HG03558 (cell line): Measurements from ENCODE around the gene KRTAP10-2.
"Not testable (repeated sequence)": the region's sequence is repeated elsewhere in the genome, so short reads cannot be mapped to it uniquely, and the experiment has no call there.

ENCODE experiments used
- ATAC-seq: cut with Tn5 transposase; IDR thresholded peaks from one replicate; pipeline ENCODE4 v1.9.1; 2021; ENCODE audit warnings: moderate number of reproducible peaks; ENCODE audit not compliant: unreplicated experiment; ENCODE audit errors: extremely low read depth

The KRTAP10-2 gene

DNA sequence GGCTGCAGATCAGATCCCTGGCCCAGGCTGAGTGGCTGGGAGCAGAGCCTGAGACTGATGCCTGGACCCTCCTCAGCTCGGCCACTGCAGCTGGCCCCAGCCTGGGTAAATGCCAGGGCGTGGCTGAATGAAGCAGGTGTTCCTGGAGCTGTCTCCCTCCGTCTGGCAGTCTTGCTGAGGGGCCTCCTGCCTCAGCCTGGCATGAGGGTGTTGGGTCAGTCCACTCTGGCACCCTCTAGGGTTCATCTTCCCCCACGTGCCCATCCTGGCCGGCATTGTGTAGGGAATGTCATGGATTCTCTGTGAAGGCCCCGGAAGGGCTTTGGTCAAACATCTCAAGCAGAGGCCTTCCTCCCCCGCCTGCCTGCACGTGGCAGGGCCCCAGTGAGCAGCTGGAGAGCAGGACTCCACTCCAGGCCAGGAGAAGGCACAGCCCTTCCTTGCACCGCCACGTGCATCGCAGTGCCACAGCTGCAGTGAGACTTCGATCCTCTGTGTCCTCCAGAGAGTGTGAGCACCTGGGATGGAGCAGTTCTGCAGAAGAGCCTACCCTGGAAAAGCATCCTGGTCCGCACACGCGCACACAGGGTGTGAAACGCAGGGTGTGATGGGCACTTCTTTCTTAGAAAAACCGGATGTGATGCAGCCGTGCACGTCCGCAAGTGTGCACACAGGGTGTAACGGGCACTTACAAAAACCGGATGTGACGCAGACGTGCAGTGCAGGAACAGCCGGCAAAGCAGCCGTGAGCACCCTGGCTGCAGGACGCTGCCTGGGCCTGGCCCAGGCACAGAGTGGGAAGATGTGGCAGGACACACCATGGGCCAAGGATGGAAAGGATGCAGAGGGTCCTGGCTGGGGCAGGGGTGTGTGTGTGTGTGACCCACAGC is 17.6 kb upstream of the KRTAP10-2 start:
- no peak for ATAC-seq

DNA sequence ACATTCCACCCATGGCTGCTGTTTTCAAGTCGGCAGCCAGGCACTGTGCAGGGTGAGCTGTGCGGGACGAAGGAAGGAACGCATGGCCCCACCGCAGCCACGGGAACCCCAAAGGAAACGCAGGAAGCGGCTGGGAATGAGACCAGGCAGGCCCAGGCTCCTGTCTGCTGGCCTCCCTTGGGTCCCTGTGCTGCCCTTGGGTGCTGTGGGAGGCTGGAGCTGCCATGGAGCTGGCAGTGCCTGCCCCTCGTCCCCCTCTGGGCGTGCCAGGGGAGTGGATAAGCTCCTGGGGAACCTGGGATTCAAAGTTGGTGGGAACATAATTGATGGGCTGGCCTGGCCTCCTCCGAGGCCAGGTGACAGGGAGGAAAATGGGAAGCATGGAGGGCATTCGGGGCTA is 17.0 kb upstream of the KRTAP10-2 start:
- ATAC-seq, result no peak

DNA sequence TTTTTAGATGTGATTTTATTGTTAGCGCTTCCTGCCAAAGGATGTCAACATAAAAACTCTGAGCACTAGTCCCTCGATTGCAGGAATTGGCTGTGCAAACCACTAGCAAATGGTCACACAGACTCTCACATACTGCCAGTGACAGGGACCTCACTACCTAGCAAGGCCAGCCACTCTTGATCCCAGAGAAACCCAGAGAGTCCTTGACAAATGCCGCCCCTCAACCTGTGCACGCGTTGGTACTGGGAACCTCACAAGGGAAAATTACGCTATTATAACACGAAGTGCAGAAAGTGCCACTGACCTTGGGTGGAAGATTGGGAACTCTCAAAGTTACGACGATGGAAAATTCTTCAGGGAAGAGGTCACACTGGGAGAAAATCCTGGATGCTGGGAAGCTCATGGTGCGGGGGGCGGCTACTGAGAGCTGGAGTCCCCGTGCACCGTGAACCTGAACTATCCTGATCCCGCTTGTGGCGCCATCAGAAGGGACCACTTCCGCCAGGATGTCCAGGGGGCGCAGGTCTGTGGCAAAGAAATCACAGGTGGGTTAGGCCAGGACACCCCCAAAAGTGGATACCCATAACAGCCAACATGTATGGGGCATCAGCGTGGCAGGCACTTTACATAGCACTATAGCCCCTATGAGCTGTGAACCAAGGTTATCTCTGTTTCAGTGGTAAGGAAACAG is 16.3 kb upstream of the KRTAP10-2 start:
- ATAC-seq, result no peak

DNA sequence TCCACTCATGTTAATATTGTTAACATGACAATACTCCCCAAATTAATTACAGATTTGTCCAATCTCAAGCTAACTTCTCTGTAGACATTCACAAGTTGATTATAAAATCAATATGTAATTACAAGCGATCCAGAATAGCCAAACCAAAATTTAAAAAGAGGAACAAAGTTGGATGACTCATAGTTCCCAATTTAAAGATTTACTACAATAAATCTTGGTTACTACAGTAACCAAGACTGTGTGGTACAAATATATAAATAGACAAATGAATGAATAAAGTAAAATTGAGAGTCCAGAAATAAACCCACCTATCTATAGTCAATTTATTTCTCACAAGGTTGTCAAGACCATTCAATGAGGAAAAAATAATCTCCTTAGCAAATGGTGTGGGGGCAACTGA is 15.1 kb upstream of the KRTAP10-2 start:
- ATAC-seq, result no peak

DNA sequence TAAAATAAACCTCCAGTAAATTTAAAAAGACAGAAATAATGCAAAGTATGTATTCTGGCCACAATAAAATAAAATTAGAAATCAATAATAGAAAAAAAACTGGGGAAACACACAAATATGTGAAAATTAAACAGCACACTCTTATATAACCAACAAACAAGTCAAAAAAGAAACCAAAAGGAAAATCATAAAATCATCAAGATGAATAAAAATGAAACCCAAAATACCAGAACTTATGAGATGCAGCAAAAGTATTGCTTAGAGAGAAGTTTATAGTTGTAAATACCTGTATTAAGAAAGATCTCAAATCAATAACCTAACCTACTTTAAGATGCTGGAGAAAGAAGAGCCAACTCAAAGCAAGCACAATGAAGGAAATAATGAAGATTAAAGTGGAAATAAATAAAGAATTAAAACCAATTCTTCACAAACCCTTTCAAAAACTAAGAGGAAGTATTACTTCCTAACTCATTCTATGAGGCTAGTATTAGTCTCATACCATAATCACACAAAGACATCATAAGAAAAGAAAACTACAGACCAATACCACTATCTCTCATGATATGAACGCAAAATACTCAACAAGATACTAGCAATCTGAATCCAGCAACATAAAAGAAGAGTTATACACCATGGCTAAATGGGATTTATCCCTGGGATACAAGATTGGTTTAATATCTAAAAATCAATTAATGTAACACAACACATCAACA is 13.7 kb upstream of the KRTAP10-2 start:
- no peak for ATAC-seq

DNA sequence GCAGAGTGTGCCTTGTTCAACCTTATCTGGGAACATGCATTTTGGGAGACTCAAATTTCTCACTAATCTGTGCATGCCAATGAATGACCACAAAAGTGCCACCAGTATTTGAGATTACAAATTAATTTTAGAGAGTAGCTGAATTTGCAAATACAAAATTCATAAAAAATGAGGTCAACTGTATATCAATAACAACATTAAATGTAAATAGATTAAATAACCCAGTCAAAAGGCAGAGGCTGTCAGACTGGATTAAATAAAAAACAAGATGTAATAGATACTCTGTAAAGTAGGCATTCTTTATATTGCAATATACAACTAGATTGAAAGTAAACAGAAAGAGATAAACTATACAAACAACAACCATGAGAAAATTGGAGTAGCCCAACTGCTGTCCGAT is 12.8 kb upstream of the KRTAP10-2 start:
- ATAC-seq, result no peak

DNA sequence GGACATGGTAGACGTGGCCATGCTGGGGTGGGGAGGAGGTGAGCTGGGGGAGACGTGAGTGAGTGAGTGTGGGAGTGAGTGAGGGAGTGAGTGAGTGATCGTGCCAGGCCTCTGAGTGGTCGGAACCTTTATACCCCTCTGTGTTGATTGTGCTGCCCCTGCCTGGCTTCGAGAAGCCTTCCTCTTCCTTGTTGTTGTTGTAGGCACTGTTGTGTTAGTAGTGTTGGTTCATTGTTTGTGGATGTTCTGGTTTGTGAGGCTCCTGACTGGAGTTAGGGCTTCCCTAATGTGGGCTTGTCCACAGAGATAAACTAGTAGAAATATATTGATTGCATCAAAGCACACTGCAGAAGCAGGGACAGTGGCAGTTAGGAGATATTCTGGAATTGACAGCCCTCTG is 7.4 kb upstream of the KRTAP10-2 start, which contains the start of gene KRTAP10-3:
TSS of gene KRTAP10-3 (minus strand) at position 101 of the 400 bp plus-strand sequence. CDS start at position 21, 80 bp downstream.
- ATAC-seq, result no peak

DNA sequence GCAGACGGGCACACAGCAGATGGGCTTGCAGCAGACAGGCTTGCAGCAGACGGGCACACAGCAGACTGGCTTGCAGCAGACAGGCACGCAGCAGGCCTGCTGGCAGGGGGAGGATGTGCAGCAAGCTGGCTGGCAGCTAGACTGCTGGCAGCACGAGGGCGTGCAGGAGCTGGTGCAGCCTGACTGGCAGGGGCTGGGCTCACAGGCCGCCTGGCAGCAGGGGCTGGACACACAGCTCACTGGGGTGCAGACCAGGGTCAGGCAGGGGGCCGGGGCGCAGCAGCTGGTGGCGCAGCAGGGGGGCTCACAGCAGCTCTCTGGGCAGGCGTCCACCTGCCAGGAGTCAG is 7.0 kb upstream of the KRTAP10-2 start:
- not testable (repeated sequence) for ATAC-seq

DNA sequence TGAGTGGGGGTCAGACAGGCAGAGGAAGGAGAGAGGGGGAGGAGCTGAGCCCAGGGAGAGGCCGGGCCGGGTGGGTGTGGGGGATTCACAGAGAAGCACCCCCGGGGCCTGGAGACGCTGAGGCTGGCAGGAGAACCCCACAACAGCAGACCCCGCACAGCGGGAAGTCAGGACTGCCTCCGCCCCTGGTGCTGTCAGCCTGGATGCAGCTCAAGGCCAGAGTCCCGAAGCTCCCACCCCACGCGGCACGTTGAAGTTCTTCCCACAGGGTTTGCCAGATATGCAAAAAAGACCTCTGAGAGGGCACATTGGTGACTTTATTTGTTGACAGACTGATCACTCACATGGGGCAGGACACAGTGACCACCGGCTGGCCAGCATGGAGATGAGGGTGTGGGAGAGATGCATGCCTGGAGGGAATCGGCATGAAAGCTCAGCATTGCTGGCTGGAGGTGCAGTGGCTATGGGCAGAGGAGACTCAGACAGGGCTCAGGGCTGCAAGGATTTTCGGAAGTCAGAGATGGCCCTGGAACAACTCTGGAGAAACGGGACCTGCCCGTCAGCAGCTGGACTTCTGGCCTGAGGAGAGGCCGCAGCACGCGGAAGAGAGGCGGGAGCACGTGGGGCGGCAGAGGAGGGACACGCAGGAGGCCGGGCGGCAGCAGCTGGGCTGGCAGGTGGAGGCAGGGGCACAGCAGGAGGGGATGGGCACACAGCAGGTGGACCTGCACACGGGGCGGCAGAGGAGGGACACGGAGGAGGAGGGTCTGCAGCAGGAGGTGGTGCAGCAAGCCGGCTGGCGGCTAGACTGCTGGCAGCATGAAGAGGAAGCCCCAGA is 6.4 kb upstream of the KRTAP10-2 start:
- no peak for ATAC-seq

DNA sequence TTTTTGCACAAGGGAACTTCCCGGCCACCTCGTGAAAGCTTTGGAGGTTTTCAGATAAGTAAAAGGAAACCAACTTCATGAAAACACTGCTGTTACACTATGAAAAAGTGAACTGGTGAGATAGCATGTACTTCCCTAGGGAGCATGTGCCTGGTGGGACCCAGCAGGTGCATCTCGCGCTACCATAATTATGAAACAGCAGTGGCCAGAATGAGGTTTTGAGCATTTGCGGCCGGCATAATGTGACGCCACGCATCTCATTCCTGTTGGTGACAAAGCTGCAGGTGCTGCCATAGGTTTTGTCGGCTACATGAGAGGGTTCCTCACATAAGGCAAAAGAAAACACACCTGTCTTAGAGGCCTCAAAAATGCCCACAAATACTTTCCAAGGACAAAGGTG is 5.6 kb upstream of the KRTAP10-2 start:
- no peak for ATAC-seq

DNA sequence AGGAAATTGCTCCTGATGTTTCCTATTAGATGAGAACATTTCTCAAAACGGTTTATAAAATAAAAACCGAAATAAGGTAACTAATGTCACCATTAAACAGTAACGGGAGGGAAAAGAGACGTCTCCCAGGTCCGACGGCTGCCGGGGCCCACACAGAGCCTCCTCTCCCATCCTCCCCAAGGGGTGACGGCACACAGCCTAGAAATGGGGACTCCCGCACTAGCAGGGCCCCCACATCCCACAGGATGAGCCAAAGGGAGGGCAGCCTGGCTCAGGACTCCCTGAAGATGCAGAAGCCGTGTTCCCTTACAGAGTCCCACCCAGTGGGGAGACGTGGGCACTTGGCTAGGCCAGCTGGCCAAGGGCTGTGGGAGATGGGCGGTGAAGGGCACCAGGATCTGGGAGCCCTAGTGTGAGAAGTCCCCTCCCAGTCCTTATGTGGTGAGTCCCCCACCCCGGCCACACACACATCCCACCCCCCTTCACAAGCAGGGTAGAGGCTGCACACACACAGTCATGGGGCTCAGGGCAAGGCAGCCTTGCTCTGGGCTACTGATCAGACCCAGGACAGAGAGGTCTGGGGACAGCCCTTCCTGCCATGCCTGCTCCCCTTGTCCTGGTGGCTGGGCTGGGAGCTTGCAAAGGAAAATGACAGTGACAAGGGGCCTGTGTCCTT is 4.0 kb upstream of the KRTAP10-2 start:
- ATAC-seq, result no peak

DNA sequence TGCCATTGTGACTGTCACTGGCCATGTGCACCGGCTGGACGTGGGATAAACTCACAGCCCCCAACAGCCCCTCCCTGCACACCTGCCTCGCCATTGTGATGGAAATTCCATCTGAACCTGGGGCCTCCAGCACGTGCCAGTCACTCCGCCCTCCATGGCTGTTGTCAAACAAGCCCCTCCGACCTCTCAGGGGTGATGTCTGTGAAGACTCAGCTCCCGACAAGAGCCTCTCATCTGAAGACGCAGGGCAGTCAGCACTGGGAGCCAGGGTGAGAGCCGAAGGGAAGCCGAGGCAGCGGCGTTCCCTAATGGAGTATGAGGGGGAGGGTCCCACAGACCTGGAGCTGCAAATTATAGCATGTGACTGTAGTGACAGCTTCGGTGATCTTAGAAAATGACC is 1.4 kb upstream of the KRTAP10-2 start:
- no peak for ATAC-seq

DNA sequence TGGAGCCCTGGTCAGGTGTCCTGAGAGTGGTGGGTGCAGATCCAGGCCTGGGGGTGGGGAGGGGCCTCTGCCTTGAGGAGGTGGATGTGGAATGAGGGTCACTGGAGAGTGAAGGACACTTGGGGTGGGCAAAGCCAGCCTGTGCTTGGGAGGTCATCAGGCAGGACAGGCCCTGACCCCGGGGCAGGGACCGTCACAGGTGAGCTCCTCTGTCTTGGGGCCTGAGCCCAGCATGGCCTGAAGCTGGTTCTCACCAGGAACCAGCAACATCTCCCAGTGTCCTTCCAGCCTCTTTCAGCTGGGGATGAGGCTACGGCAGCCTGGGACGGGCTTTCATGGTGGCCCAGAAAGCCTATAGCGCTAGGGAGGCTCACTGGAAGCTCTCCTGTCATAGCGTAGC is 831 bp upstream of the KRTAP10-2 start:
- ATAC-seq, result no peak

DNA sequence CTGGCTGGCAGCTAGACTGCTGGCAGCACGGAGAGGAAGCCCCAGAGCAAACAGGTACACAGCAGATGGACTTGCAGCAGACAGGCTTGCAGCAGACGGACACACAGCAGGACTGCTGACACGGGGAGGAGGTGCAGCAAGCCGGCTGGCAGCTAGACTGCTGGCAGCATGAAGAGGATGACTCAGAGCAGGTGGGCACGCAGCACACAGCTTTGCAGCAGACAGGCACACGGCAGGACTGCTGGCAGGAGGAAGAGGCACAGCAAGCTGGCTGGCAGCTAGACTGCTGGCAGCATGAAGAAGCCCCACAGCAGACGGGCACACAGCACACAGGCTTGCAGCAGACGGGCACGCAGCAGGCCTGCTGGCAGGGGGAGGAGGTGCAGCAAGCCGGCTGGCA is 498 bp downstream of the KRTAP10-2 start:
- no peak for ATAC-seq

DNA sequence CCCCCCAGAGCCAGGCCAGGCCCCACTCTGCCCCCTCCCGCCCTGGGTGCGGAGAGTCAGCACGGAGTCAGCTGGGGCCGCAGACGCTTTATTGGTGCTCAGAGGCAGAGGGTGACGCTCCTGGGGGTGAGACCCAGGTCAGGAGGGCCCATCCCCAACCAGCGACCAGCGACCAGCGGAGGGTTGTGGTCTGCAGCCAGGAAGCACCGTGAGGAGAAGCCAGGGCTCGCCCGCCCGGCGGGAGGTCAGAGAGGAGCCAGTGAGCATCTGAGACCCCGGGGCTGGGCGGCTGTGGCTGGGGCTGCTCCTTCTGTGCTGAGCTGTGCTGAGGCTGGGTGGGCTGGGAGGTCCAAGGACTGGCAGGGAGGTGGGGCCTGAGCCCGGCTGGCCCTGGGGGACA is 1.0 kb downstream of the KRTAP10-2 start:
- not testable (repeated sequence) for ATAC-seq

DNA sequence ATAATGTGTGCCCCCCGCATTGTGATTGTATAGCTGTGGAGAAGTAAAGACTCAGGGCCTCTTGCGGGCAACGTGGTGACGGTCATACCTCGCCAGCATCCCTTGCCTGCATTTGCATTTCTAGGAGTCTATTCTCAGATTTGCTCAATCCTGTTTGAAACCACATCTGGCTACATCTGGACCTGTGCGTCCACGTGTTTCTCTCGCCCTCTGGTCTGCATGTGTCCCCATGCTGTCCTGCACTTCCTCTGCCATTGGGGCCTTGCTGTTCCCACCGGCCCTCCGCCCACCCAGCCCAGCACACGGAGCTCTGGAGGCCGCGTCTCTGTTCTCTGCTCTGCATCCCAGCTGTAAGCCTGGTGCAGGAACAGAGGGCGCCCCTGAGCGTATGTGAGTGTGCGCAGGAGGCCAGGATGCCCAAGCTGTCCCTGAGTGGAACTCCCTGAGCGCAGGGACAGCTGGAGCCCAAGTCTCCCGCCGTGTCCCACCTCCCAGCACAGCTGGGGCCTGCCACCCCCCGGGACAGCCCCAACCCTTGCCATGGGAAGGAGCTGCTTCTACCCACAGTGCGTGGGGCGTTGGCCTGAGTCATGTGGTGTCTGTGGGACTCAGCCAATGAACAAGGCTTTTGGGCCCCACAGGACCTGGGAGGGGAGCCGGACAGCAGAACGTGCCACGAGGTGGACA is 1.6 kb downstream of the KRTAP10-2 start:
- ATAC-seq, result no peak

DNA sequence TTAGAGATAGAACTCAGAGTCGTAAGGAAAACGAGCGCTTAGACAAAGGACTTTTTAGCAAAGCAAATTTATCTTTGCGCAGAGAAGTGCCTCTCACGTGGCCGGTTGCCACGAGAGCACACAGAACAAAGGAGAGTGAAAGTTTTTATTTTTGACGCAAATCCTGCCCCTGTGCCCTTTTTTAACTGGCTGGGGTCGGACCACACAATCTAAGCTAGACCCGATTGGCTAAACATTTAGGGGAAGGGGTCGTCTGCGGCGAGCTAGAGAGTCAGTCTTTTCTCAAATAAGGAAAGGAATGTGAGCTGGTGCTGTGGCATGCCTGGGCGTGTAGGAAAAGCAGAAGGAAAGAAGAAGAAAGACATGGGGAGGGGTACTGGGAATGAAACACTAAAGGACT is 2.4 kb downstream of the KRTAP10-2 start:
- no peak for ATAC-seq

DNA sequence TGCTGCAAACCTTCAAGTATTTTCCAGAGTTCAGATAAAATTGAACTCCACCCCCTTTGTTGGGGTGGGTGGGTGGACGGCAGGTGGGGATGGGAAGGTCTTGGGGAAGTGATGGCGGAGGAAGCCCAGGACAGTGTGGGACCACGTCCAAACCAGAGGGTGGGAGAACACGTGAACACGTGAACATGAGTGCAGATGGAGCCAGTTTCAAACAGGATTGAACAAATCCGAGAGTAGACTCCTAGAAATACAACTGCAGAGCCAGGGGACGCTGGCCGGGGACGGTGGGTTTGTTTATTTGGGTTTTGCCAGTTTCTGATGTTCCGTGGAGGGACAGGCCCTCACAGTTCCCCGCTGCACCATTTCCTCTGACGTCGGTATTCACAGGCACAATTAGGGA is 2.9 kb downstream of the KRTAP10-2 start:
- no peak for ATAC-seq

DNA sequence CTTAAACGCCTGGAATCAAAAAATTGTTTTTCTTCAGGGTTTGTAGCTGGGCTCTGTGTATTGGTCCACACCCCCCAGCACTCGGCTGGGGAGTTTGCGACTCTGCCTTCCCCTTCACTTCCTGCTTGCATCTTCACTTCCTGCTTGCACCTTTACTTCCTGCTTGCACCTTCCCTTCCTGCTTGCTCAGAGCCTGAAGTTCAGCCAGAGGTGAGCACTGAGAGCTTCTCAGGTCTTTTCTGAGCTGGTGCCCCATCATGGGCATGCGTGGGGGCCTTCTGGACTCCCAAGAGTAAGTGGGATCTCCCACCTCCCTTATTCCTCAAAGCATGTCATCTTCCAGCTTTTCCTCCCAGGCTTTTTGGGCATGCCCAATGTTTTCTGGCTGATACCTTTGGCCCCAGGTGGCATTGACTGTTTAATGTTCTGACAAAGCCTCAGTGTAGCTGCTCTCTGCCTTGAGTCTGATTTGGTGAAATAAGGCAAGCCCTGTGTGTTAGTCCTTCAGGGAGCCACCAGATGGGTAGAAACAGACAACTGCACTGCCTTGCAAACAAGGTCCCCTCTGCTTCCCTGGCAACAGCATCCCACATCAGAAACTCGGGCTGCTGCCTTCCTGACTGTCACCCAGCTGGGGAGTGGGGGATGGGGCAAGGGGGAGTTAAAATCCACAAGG is 3.5 kb downstream of the KRTAP10-2 start:
- no peak for ATAC-seq
